Rectal smooth muscle tissue (tissue), 1 donor: ENCODE measurements around the gene COL10A1.

Source experiments
- H3K27ac ChIP-seq: one replicate; pipeline ENCODE4 v1.7.0; 2013; ENCODE audit warnings: low read depth, low read length, inconsistent platforms
- H3K27me3 ChIP-seq: one replicate; pipeline ENCODE4 v1.7.0; 2013; ENCODE audit warnings: low read length; ENCODE audit not compliant: control insufficient read depth, insufficient read depth
- H3K36me3 ChIP-seq: one replicate; pipeline ENCODE4 v1.7.0; 2013; ENCODE audit warnings: low read length; ENCODE audit not compliant: control insufficient read depth, insufficient read depth
- H3K4me1 ChIP-seq: one replicate; pipeline ENCODE4 v1.7.0; 2013; ENCODE audit warnings: low read length; ENCODE audit not compliant: control insufficient read depth, insufficient read depth
- H3K4me3 ChIP-seq: one replicate; pipeline ENCODE4 v1.7.0; 2013; ENCODE audit warnings: low read length
- H3K9ac ChIP-seq: one replicate; pipeline ENCODE4 v1.7.0; 2013; ENCODE audit warnings: low read length

The COL10A1 gene

GRCh38 chr6:116154887-116155286 is 29.0 kb upstream of the COL10A1 start:
- Histone ChIP-seq H3K9ac (no peak overlapping the region), H3K36me3 (no peaks in the 10 kb centered on the region), H3K27me3 (no peaks in the 10 kb centered on the region), H3K4me1 (no peaks in the 10 kb centered on the region), H3K27ac (no peak overlapping the region), H3K4me3 (no peak overlapping the region)

GRCh38 chr6:116152620-116153019 is 26.7 kb upstream of the COL10A1 start:
- Histone ChIP-seq H3K27ac (no peak overlapping the region), H3K4me1 (no peaks in the 10 kb centered on the region), H3K9ac (no peak overlapping the region), H3K36me3 (no peaks in the 10 kb centered on the region), H3K27me3 (no peaks in the 10 kb centered on the region), H3K4me3 (no peak overlapping the region)

DNA sequence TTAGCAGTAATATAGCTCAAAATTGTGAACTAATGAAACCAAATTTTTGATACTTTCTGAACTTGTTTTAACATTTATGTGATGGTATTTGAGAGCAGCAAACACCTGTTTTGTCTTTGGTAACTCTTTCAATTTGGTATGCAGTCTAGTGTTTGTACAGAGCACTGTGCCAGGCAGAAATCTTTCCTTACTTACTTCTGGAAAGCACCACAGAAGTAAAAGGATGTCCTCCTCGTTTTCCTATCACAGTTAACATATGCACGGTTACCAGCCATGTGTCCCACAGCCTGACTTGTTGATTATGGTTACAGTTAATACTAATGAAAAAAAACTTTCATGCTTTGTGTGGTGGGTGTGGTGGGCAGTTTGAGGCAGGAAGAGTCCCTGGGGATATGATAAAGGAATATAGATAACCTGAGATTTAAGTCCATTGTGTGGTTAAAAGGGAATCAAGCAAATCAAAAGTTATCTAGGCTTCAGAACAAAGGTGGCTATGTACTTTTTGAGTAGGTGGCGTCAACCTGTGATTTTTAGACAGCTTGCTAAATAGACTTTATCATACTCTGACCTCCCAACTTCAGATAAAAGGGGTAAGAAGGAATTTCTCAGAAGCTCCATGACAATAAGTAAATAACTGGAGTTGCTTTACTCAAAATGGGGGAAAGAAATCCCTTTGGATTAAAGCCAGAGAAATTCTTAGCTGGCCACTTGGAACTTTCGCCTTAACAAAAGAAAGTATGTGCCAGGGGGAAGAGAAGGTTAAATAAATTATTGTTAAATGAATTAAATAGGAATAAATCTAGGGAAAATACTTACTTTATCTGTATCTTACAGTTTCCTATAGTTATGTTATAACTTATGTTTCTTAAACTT is 20.1 kb upstream of the COL10A1 start:
- Histone ChIP-seq H3K36me3 (no peaks in the 10 kb centered on the region), H3K9ac (no peak overlapping the region), H3K27ac (no peak overlapping the region), H3K27me3 (no peaks in the 10 kb centered on the region), H3K4me3 (no peak overlapping the region), H3K4me1 (no peaks in the 10 kb centered on the region)

DNA sequence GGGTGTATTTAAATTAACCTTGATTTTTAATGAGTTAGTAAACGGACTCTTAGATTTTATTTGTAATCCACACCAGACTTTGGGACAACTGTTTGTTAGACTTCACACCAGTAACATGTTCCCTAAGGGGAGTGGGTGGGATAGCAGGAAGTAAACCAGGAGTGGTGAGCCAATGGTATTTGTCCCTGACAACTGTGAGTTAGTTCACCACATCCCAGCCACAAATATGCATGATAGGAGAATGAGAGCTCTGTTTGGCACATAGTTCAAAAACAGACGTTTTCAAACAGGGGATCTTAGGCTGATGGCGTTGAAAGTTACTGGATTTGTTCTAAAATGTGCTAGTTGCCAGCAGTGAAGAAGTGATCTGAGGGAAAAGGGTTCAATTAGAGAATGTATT is 18.7 kb upstream of the COL10A1 start:
- no peaks in the 10 kb centered on the region for H3K36me3 ChIP-seq
- no peaks in the 10 kb centered on the region for H3K4me1 ChIP-seq
- H3K27me3 ChIP-seq, result no peaks in the 10 kb centered on the region
- H3K27ac ChIP-seq, result no peak overlapping the region
- no peak overlapping the region for H3K4me3 ChIP-seq
- no peak overlapping the region for H3K9ac ChIP-seq

DNA sequence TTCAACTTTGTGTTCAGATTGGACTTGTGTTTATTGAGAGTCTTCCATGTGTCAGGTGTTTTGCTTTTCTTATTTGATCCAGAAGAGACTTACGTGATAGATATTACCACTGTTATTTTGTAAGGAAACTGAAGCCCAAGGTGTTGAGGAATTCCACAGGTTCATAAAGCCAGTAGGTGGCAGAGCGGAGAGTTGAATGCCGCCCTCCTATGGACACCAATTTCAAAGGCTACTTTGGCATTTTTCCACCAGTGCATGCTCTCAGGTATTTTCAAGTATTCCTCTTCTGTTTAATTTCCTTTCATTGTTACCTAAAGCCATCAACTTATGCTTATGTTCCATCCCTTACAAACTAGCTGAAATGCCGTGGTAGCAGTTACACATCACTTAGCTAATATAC is 14.0 kb upstream of the COL10A1 start:
- Histone ChIP-seq H3K36me3 (peaks cover 2% of the 10 kb centered on the region), H3K27me3 (no peaks in the 10 kb centered on the region), H3K4me1 (no peaks in the 10 kb centered on the region), H3K9ac (no peak overlapping the region), H3K4me3 (no peak overlapping the region), H3K27ac (no peak overlapping the region)

- Histone ChIP-seq H3K9ac (no peak overlapping the region), H3K27ac (no peak overlapping the region), H3K4me3 (no peak overlapping the region), H3K27me3 (no peaks in the 10 kb centered on the region), H3K36me3 (peaks cover 2% of the 10 kb centered on the region), H3K4me1 (no peaks in the 10 kb centered on the region)
Measured at GRCh38 chr6:116136933-116137340, 11.0 kb upstream of the COL10A1 start.

- Histone ChIP-seq H3K4me3 (no peak overlapping the region), H3K36me3 (peaks cover 2% of the 10 kb centered on the region), H3K27me3 (no peaks in the 10 kb centered on the region), H3K4me1 (no peaks in the 10 kb centered on the region), H3K27ac (no peak overlapping the region), H3K9ac (no peak overlapping the region)
Measured at GRCh38 chr6:116136373-116136772, 10.4 kb upstream of the COL10A1 start.

- peaks cover 1% of the 10 kb centered on the region for H3K4me1 ChIP-seq
- H3K27me3 ChIP-seq, result no peaks in the 10 kb centered on the region
- peaks cover 2% of the 10 kb centered on the region for H3K36me3 ChIP-seq
- no peak overlapping the region for H3K9ac ChIP-seq
- no peak overlapping the region for H3K27ac ChIP-seq
- no peak overlapping the region for H3K4me3 ChIP-seq
Measured at GRCh38 chr6:116133453-116133852, 7.5 kb upstream of the COL10A1 start.

DNA sequence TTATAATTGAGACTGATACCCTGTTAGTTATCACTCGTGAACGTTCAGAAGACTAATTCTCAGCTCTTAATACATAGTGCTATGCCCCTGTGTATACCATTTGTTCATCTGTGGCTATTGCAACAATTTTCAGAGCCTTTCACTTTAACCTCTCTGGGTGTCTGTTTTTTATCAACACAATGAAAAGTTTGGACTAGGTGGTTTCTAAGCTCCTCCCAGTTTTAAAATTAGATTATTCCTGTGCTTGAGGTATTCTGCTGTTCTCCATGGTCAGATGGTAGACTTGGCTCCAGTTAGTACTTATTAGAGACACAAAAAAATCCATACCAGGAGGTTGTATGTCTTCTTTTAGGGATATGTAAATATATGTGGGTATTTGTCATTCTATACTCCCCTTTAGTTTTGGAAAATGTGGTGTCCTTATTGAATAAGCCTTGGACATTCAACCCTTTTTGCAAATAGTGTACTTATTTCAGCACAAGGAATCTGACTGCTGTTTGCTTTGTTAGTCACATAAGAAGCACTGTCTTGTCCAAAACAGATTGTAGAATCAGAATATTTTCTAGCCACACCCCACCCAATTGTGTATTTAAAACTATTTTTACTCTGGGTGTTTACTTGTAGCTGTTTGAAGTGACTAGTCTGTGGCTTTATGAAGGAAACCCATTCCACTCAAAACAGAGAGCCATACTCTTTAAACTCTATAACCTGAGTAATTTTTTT is 2.0 kb upstream of the COL10A1 start:
- Histone ChIP-seq H3K27me3 (no peaks in the 10 kb centered on the region), H3K4me1 (peaks cover 4% of the 10 kb centered on the region), H3K36me3 (no peaks in the 10 kb centered on the region), H3K27ac (peak overlapping the region; percentile 37), H3K9ac (no peak overlapping the region), H3K4me3 (no peak overlapping the region)

DNA sequence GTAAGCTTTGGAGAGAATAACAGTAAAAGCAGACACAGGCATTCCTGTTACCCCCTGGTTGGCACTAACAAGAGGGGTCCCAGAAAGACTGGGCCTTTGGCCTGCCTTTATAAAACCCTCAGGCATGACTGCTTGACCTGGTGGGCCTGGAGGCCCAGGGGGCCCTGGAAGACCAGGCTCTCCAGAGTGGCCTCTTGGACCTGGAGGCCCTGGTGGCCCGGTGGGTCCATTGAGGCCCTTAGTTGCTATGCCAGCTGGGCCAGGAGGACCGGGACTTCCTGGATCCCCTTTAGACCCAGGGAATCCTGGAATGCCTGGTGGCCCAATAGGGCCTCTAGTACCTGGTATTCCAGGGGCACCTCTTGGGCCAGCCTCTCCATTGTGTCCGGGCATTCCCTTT is 5.5 kb downstream of the COL10A1 start:
- Histone ChIP-seq H3K9ac (no peak overlapping the region), H3K4me3 (no peak overlapping the region), H3K36me3 (peaks cover 4% of the 10 kb centered on the region), H3K4me1 (no peaks in the 10 kb centered on the region), H3K27ac (no peak overlapping the region), H3K27me3 (no peaks in the 10 kb centered on the region)

GRCh38 chr6:116118608-116119007 is 7.3 kb downstream of the COL10A1 start:
- no peak overlapping the region for H3K4me3 ChIP-seq
- H3K27me3 ChIP-seq, result no peaks in the 10 kb centered on the region
- H3K9ac ChIP-seq, result no peak overlapping the region
- H3K27ac ChIP-seq, result no peak overlapping the region
- no peaks in the 10 kb centered on the region for H3K4me1 ChIP-seq
- peaks cover 10% of the 10 kb centered on the region for H3K36me3 ChIP-seq

- H3K4me1 ChIP-seq, result no peaks in the 10 kb centered on the region
- no peak overlapping the region for H3K4me3 ChIP-seq
- peaks cover 10% of the 10 kb centered on the region for H3K36me3 ChIP-seq
- no peak overlapping the region for H3K27ac ChIP-seq
- H3K27me3 ChIP-seq, result no peaks in the 10 kb centered on the region
- H3K9ac ChIP-seq, result no peak overlapping the region
Measured at GRCh38 chr6:116115781-116116180, 10.2 kb downstream of the COL10A1 start.

DNA sequence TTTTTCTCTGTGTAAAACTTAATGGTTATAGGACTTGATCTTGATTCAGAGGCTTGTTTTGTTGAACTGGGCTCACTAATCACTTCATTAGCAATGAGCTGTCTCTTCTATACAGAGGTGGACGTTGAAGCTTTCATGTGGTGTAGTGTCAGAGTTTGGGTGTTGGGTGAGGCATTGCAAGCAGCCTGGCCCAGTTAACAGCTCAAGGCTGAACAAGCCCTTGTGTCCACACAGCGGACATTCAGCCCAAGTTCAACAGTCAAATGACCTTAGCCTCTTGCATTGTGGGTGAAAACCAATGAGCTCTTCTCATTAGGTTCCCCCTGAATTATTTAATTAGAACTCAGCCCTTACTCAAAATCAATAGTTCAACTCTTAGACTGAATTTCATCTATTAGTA is 12.5 kb downstream of the COL10A1 start:
- no peak overlapping the region for H3K27ac ChIP-seq
- no peaks in the 10 kb centered on the region for H3K27me3 ChIP-seq
- H3K36me3 ChIP-seq, result peaks cover 17% of the 10 kb centered on the region
- no peaks in the 10 kb centered on the region for H3K4me1 ChIP-seq
- no peak overlapping the region for H3K9ac ChIP-seq
- no peak overlapping the region for H3K4me3 ChIP-seq
